SK-N-SH (cell line): ENCODE measurements around the gene INHBB. TPM values are rescaled to one million over a fixed set of nuclear protein-coding genes. Genes with fewer than 3 reads are reported as not detected.

Source experiments
- CTCF ChIA-PET: fragments of 300-600, 350-600 bp; formaldehyde crosslinking; extraction: SDS; loops from one replicate; lab custom pipeline; 2021; lab: Yijun Ruan, JAX
- POLR2A ChIA-PET: fragments of 350-600 bp; sonication (Branson Sonifier 250); formaldehyde crosslinking; extraction: SDS; loops from one replicate; lab custom pipeline; 2020; ENCODE audit warnings: antibody characterized with exemption, inconsistent platforms; lab: Yijun Ruan, JAX
- DNase-seq: peaks from one replicate; pipeline ENCODE4 v3.0.0; 2012
- H2AFZ ChIP-seq: fragments of 200-600 bp; sonication (generic); 2 replicates; pipeline ENCODE4 v1.8.1; 2016; ENCODE audit warnings: antibody characterized with exemption, mild to moderate bottlenecking, low read depth
- H3F3A ChIP-seq: fragments of 200-600 bp; sonication (generic); replicated peaks from 2 replicates; pipeline ENCODE3; 2016; ENCODE audit warnings: antibody characterized with exemption, mild to moderate bottlenecking; ENCODE audit not compliant: insufficient read depth
- H3K27ac ChIP-seq, 2 experiments: fragments of 200-500 bp in 1 of 2; fragments of 200-600 bp in 1 of 2; sonication (Bioruptor generic) in 1 of 2; sonication (generic), shearing (Covaris generic) in 1 of 2; 2 replicates each; pipeline versions ENCODE4 v1.5.1 to v1.6.1; 2014 to 2016; ENCODE audit warnings: low read depth in 2 of 2, inconsistent platforms in 1 of 2, low read length in 1 of 2, mild to moderate bottlenecking in 1 of 2, mixed read lengths in 1 of 2
- H3K27me3 ChIP-seq: fragments of 200-600 bp; sonication (generic), shearing (Covaris generic); 2 replicates; pipeline ENCODE4 v1.6.1; 2016; ENCODE audit warnings: mixed run types; ENCODE audit not compliant: insufficient read depth
- H3K36me3 ChIP-seq, 2 experiments: fragments of 200-500 bp in 1 of 2; fragments of 200-600 bp in 1 of 2; sonication (Bioruptor generic) in 1 of 2; sonication (generic) in 1 of 2; replicated peaks in 1 of 2; 2 replicates each; pipeline versions ENCODE3 to v1.5.1; 2014 to 2016; ENCODE audit warnings: low read length in 1 of 2, mild to moderate bottlenecking in 1 of 2; ENCODE audit not compliant: insufficient read depth in 2 of 2, control insufficient read depth in 1 of 2
- H3K4me1 ChIP-seq, 2 experiments: fragments of 200-500 bp in 1 of 2; fragments of 200-600 bp in 1 of 2; sonication (Bioruptor generic) in 1 of 2; sonication (generic), shearing (Covaris generic) in 1 of 2; 2 replicates each; pipeline versions ENCODE4 v1.5.1 to v1.6.1; 2014 to 2016; ENCODE audit warnings: low read depth in 1 of 2, low read length in 1 of 2, mixed run types in 1 of 2; ENCODE audit not compliant: insufficient read depth in 2 of 2, control insufficient read depth in 1 of 2
- H3K4me2 ChIP-seq: fragments of 200-600 bp; sonication (generic), shearing (Covaris generic); 2 replicates; pipeline ENCODE4 v1.6.1; 2017; ENCODE audit warnings: mixed run types
- H3K4me3 ChIP-seq, 2 experiments: fragments of 200-500 bp in 1 of 2; fragments of 200-600 bp in 1 of 2; sonication (Bioruptor generic) in 1 of 2; sonication (generic), shearing (Covaris generic) in 1 of 2; 2 replicates each; pipeline versions ENCODE4 v1.5.1 to v1.8.1; 2014 to 2016; ENCODE audit warnings: low read depth in 2 of 2, inconsistent platforms in 1 of 2, low read length in 1 of 2, mild to moderate bottlenecking in 1 of 2, mixed read lengths in 1 of 2, moderate library complexity in 1 of 2
- H3K79me2 ChIP-seq: fragments of 200-600 bp; sonication (generic); 2 replicates; pipeline ENCODE4 v1.8.1; 2017; ENCODE audit warnings: mild to moderate bottlenecking; ENCODE audit not compliant: insufficient read depth
- H3K9ac ChIP-seq: fragments of 200-600 bp; sonication (generic); 2 replicates; pipeline ENCODE4 v1.6.1; 2017; ENCODE audit warnings: mixed run types
- H3K9me2 ChIP-seq: fragments of 200-600 bp; sonication (generic); 2 replicates; pipeline ENCODE4 v1.6.1; 2017; ENCODE audit warnings: mixed run types
- H3K9me3 ChIP-seq: fragments of 200-600 bp; sonication (generic); 2 replicates; pipeline ENCODE4 v1.6.1; 2017; ENCODE audit warnings: mixed run types, mild to moderate bottlenecking, moderate library complexity
- H4K20me1 ChIP-seq: fragments of 200-600 bp; sonication (generic); 2 replicates; pipeline ENCODE4 v1.6.1; 2017; ENCODE audit warnings: mild to moderate bottlenecking, mixed run types; ENCODE audit not compliant: insufficient read depth
- EP300 ChIP-seq, 2 experiments: IDR thresholded peaks; 2 replicates each; pipeline versions ENCODE4 v1.4.0 to v1.6.1; 2012; ENCODE audit warnings: borderline replicate concordance in 1 of 2, low read depth in 1 of 2, low read length in 1 of 2
- EZH2phosphoT487 ChIP-seq: fragments of 200-600 bp; sonication (generic); IDR thresholded peaks from 2 replicates; pipeline ENCODE4 v1.6.1; 2017; ENCODE audit warnings: low read depth, mixed run types, mild to moderate bottlenecking, antibody characterized with exemption, moderate library complexity, borderline replicate concordance
- FOSL2 ChIP-seq: IDR thresholded peaks from 2 replicates; pipeline ENCODE4 v1.4.0; 2012; ENCODE audit warnings: low read depth, mild to moderate bottlenecking, moderate library complexity, borderline replicate concordance
- GATA2 ChIP-seq: sonication (generic); formaldehyde crosslinking; IDR thresholded peaks from 2 replicates; pipeline ENCODE4 v1.5.0; 2020; ENCODE audit warnings: mild to moderate bottlenecking, missing genetic modification reagents
- MXI1 ChIP-seq: IDR thresholded peaks from 2 replicates; pipeline ENCODE4 v1.6.1; 2012; ENCODE audit warnings: mild to moderate bottlenecking, low read depth, low read length, improper control_type of control experiment
- NFIC ChIP-seq: IDR thresholded peaks from 2 replicates; pipeline ENCODE4 v1.4.0; 2012; ENCODE audit warnings: borderline replicate concordance
- RAD21 ChIP-seq: IDR thresholded peaks from 2 replicates; pipeline ENCODE4 v1.6.1; 2012; ENCODE audit warnings: mild to moderate bottlenecking, low read length
- RCOR1 ChIP-seq: fragments of 150-350 bp; IDR thresholded peaks from 2 replicates; pipeline ENCODE4 v1.6.1; 2017; ENCODE audit warnings: antibody characterized with exemption, low read length
- RFX5 ChIP-seq: IDR thresholded peaks from 2 replicates; pipeline ENCODE4 v1.6.1; 2012; ENCODE audit warnings: mild to moderate bottlenecking, improper control_type of control experiment, low read length
- SIN3A ChIP-seq: IDR thresholded peaks from 2 replicates; pipeline ENCODE4 v1.6.1; 2012; ENCODE audit warnings: low read depth, mild to moderate bottlenecking, low read length, moderate library complexity, borderline replicate concordance
- SMC3 ChIP-seq: IDR thresholded peaks from 2 replicates; pipeline ENCODE4 v1.6.1; 2012; ENCODE audit warnings: low read depth, low read length, improper control_type of control experiment
- WGBS: methylation state at CpG from one replicate; pipeline ENCODE4 v1.1.6; 2017; ENCODE audit warnings: low lambda C conversion rate; 5-methylcytosine and 5-hydroxymethylcytosine counted together
- polyA plus RNA-seq, 3 experiments: library from polyadenylated mRNA; depleted of rRNA; stranded (reverse); fragments of >200 nt; gene quantifications; 2 replicates each; pipeline ENCODE4 v1.2.3, GENCODE V29; 2012
- TF ChIP-seq, protein P1 (sequence below): IDR thresholded peaks from 2 replicates; pipeline ENCODE4; 2012
- TF ChIP-seq, protein P2 (sequence below): fragments of 150-350 bp; IDR thresholded peaks from 2 replicates; pipeline ENCODE4 v1.6.1; 2017; ENCODE audit warnings: antibody characterized with exemption, low read length, low read depth, borderline replicate concordance

Gene INHBB
- polyA plus RNA-seq, 1 of the 3 experiments (the other 2 are of a cell fraction), result 0.03 TPM

- TF ChIP-seq, protein P1, sequence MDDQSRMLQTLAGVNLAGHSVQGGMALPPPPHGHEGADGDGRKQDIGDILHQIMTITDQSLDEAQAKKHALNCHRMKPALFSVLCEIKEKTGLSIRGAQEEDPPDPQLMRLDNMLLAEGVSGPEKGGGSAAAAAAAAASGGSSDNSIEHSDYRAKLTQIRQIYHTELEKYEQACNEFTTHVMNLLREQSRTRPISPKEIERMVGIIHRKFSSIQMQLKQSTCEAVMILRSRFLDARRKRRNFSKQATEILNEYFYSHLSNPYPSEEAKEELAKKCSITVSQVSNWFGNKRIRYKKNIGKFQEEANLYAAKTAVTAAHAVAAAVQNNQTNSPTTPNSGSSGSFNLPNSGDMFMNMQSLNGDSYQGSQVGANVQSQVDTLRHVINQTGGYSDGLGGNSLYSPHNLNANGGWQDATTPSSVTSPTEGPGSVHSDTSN, result no peak
- TF ChIP-seq, protein P2, sequence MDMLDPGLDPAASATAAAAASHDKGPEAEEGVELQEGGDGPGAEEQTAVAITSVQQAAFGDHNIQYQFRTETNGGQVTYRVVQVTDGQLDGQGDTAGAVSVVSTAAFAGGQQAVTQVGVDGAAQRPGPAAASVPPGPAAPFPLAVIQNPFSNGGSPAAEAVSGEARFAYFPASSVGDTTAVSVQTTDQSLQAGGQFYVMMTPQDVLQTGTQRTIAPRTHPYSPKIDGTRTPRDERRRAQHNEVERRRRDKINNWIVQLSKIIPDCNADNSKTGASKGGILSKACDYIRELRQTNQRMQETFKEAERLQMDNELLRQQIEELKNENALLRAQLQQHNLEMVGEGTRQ, result no peak
- no peak for TF ChIP-seq RFX5
- TF ChIP-seq, all 33 proteins: peak for 0
Observed at GRCh38 chr2:120330946-120331822, 14.8 kb upstream of the INHBB start (continued).

- H3K79me2 ChIP-seq, result no peaks in the 10 kb centered on the region
- peaks cover 0 to 10% of the 10 kb centered on the region in 2 experiments; a peak in 1 of 4 replicates for H3K4me1 ChIP-seq
- no peak overlapping the region for H3K4me2 ChIP-seq
- TF ChIP-seq FOSL2, result no peak
- no peak for TF ChIP-seq NFIC
- no peak for TF ChIP-seq EP300 (IDR thresholded peaks at IDR 0.05; ENCODE audit: borderline replicate concordance in 1 of 2, low read depth in 1 of 2, low read length in 1 of 2)
- no peak for TF ChIP-seq SMC3
- no peak for TF ChIP-seq GATA2 (CRISPR knock-in tag)
- no peak for TF ChIP-seq SIN3A
- TF ChIP-seq RAD21, result no peak
- TF ChIP-seq RCOR1, result no peak
- no peak for TF ChIP-seq EZH2phosphoT487
- CTCF ChIA-PET, result interaction anchor here (0.8 to 5.8 kb wide), 4 partner anchors 12 to 363 kb away, joined by 3 to 41 read pairs (median 4); no protein-coding TSS in a partner anchor
- H3K9me3 ChIP-seq, result no peaks in the 10 kb centered on the region
- H4K20me1 ChIP-seq, result no peaks in the 10 kb centered on the region
- H3K9me2 ChIP-seq, result no peaks in the 10 kb centered on the region
- no peaks in the 10 kb centered on the region for H3K36me3 ChIP-seq
- H3F3A ChIP-seq, result no peaks in the 10 kb centered on the region
- no peak overlapping the region for H3K9ac ChIP-seq
- no peak overlapping the region for H2AFZ ChIP-seq
- POLR2A ChIA-PET, result no interaction called here
- H3K4me3 ChIP-seq, result no peak overlapping the region
- H3K27me3 ChIP-seq, result peaks cover 29% of the 10 kb centered on the region; the same call in 1 of the 2 replicates
- no peak overlapping the region for H3K27ac ChIP-seq
- no peak for DNase-seq
- 79% methylated on average over 4 of the region's 4 CpGs for WGBS
Observed at GRCh38 chr2:120331903-120332302, 14.0 kb upstream of the INHBB start.

DNA sequence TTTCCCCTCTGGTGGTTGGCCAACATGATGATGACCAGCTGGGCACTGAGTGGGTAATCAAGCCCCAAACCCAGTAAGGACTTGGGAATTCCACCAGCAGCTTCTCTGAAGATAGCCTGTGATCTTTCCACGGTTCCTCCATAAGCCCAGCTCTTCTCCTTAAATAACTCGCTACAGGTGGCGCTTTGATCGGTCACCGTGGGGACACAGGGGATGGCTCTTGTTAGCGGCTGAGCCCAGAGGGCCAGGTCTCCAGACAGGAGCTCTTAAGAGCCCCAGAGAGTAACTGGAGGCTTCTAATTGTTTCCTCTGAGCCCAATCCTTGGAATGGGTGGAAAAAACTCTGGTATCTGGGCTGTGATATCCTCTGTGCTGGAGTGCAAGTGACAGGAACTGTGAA, 13.6 kb upstream of the INHBB start:
- Histone ChIP-seq H3K27me3 (peaks cover 32% of the 10 kb centered on the region; the same call in 1 of the 2 replicates), H3K9me3 (no peaks in the 10 kb centered on the region), H3K79me2 (no peaks in the 10 kb centered on the region), H3K9me2 (no peaks in the 10 kb centered on the region), H3K4me3 (no peak overlapping the region), H2AFZ (no peak overlapping the region), H3K27ac (no peak overlapping the region), H3K4me2 (no peak overlapping the region), H4K20me1 (no peaks in the 10 kb centered on the region), H3K9ac (no peak overlapping the region), H3K36me3 (no peaks in the 10 kb centered on the region), H3F3A (no peaks in the 10 kb centered on the region), H3K4me1 (peaks cover 0 to 10% of the 10 kb centered on the region in 2 experiments; a peak in 1 of 4 replicates)
- DNase-seq, result no peak
- ChIA-PET CTCF (interaction anchor here (0.8 to 5.8 kb wide), 3 partner anchors 11 to 363 kb away, joined by 3 to 41 read pairs (median 3); no protein-coding TSS in a partner anchor), POLR2A (no interaction called here)
- WGBS, result 68% methylated on average over 6 of the region's 6 CpGs
- TF ChIP-seq RCOR1 (no peak), SIN3A (no peak), MXI1 (no peak)
